Measurements from ENCODE around the gene SCYGR7.
"Not testable (repeated sequence)": the region's sequence is repeated elsewhere in the genome, so short reads cannot be mapped to it uniquely, and the experiment has no call there.

Gene SCYGR7

GRCh38 chr2:227728035-227728434 is at the start of gene SCYGR7:
Gene SCYGR7, plus strand, starts transcription at chr2:227728335. Its CDS starts 0 bp downstream, at chr2:227728335.
- no peak for DNase-seq

GRCh38 chr2:227684258-227684657 is 43.9 kb upstream of the SCYGR7 start:
- DNase-seq: no peak

- no peak for DNase-seq
Observed at GRCh38 chr2:227687189-227687588, 40.9 kb upstream of the SCYGR7 start.

GRCh38 chr2:227696990-227697679 is 31.0 kb upstream of the SCYGR7 start:
- DNase-seq: no peak

GRCh38 chr2:227701556-227701955 is 26.6 kb upstream of the SCYGR7 start:
- DNase-seq: no peak

GRCh38 chr2:227703280-227703732 is 24.8 kb upstream of the SCYGR7 start:
- no peak for DNase-seq

GRCh38 chr2:227703961-227704360 is 24.2 kb upstream of the SCYGR7 start:
- no peak for DNase-seq

- DNase-seq: no peak
Observed at GRCh38 chr2:227706859-227707258, 21.3 kb upstream of the SCYGR7 start.

- no peak for DNase-seq
Observed at GRCh38 chr2:227707390-227707789, 20.7 kb upstream of the SCYGR7 start.

GRCh38 chr2:227710986-227711385 is 17.1 kb upstream of the SCYGR7 start:
- DNase-seq: no peak

- no peak for DNase-seq
Observed at GRCh38 chr2:227713291-227713690, 14.8 kb upstream of the SCYGR7 start.

GRCh38 chr2:227716501-227716900 is 11.6 kb upstream of the SCYGR7 start:
- DNase-seq: no peak

GRCh38 chr2:227717687-227718567 is 10.2 kb upstream of the SCYGR7 start, which contains the start of gene SLC19A3:
Gene SLC19A3, minus strand, starts transcription at chr2:227718028. Its CDS starts 15,710 bp downstream, at chr2:227702318.
- DNase-seq: peak; percentile 59 to 63

- no peak for DNase-seq
Observed at GRCh38 chr2:227719641-227720040, 8.5 kb upstream of the SCYGR7 start.

- no peak for DNase-seq
Observed at GRCh38 chr2:227720680-227721079, 7.5 kb upstream of the SCYGR7 start.

- DNase-seq: not testable (repeated sequence)
Observed at GRCh38 chr2:227722821-227723220, 5.3 kb upstream of the SCYGR7 start.

- DNase-seq: no peak
Observed at GRCh38 chr2:227724394-227725039, 3.6 kb upstream of the SCYGR7 start, which contains the start of gene SCYGR6. Gene SCYGR6, minus strand, starts transcription at chr2:227724757. Its CDS starts 0 bp downstream, at chr2:227724757.

GRCh38 chr2:227739351-227739750 is 11.2 kb downstream of the SCYGR7 start:
- no peak for DNase-seq

GRCh38 chr2:227740705-227741104 is 12.6 kb downstream of the SCYGR7 start:
- not testable (repeated sequence) for DNase-seq

GRCh38 chr2:227745594-227745993 is 17.5 kb downstream of the SCYGR7 start, which contains the start of gene SCYGR8:
Gene SCYGR8, plus strand, starts transcription at chr2:227745894. Its CDS starts 0 bp downstream, at chr2:227745894.
- DNase-seq: no peak

GRCh38 chr2:227748079-227748478 is 19.9 kb downstream of the SCYGR7 start:
- no peak for DNase-seq

GRCh38 chr2:227756261-227756660 is 28.1 kb downstream of the SCYGR7 start:
- not testable (repeated sequence) for DNase-seq
